Heart left ventricle (tissue), 13 donors: ENCODE measurements around the gene ARHGAP26.

Experiments
- CTCF ChIP-seq, 12 donors: fragments of 200-600 bp; sonication (generic) in 4 of 12; IDR thresholded peaks; one replicate each; pipeline versions ENCODE4 v1.5.0 to v1.8.0; 2018 to 2022; ENCODE audit warnings: antibody characterized with exemption in 12 of 12, mild to moderate bottlenecking in 5 of 12
- POLR2A ChIP-seq, 2 donors: fragments of 450-650 bp; IDR thresholded peaks; one replicate each; pipeline ENCODE4 v1.6.1; 2017; ENCODE audit warnings: antibody characterized with exemption in 2 of 2, mild to moderate bottlenecking in 2 of 2, moderate library complexity in 2 of 2
- donor health status: ischemic (EF 13 %, LVEDD 7.1; RV severe dilation, severe dysfunction).
- donor health status: DM: no; HTN: yes; CAD: no.
- donor health status: DM: no; HTN: no; CAD: no.
- donor health status: ischemic (EF 25% LVEDD 6.9; RV normal size, moderate dysfunction).
- donor health status: ischemic (EF 25% LVEDD 5.7; RV mildly dilated, moderate dysfunction).
- donor health status: ischemic (EF 35%, LVEDD 5.7; RV mildly dilated, moderate dysfunction).
- donor health status: nonischemic (EF 11% LVEDD 7.7; RV severe dilation, severe dysfunction).
- donor health status: DM: yes; HTN: yes; CAD: no.
- donor health status: PGD.
- donor health status: ischemic (EF 29% LVEDD 5.4; RV normal size, mild dysfunction).
- donor health status: nonischemic (EF 23%, LVEDD 6.1; RV moderate dilation, normal function).

- no peak for TF ChIP-seq POLR2A (IDR thresholded peaks at IDR 0.05)
- TF ChIP-seq CTCF (IDR thresholded peaks at IDR 0.05): no peak
Observed at GRCh38 chr5:143275512-143276363, 505.6 kb downstream of the ARHGAP26 start.
